ENCODE data around the gene ADIG.
"Not testable (repeated sequence)": the region's sequence is repeated elsewhere in the genome, so short reads cannot be mapped to it uniquely, and the experiment has no call there.

The ADIG gene

DNA sequence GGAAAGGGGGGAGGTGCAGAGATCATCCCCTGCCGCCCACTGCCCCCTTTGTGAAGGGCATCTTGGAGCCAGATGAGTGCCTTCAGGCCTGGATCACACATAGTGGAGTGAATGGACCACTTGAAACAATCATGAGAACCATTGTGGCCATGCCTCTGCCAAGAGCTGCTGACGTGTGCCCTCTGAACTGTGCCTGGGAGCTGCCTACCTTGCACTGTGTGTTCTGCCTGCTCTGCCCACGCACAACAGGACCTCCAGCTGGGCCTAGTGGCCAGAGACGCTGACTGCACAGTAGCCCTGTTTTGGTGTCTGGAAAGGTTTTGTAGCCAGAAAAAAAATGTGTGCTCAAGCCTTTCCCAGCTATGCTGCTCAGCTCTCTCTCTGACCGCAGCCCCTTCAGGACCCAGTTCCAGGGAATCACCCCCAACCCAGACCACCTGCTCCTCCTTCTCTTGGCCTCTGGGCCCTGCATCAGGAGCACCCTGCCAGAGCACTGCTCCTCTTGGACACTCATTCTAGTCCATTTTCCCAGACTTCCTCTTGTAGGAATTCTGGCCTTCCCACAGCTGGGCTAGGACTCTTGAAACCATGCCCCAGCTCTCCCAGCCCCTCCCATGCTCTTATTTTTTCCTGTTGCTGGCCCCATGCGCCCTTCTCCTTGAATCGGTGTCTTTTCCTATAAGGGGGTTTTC, 1.6 kb upstream of the ADIG start:
- DNase-seq: no peak

DNA sequence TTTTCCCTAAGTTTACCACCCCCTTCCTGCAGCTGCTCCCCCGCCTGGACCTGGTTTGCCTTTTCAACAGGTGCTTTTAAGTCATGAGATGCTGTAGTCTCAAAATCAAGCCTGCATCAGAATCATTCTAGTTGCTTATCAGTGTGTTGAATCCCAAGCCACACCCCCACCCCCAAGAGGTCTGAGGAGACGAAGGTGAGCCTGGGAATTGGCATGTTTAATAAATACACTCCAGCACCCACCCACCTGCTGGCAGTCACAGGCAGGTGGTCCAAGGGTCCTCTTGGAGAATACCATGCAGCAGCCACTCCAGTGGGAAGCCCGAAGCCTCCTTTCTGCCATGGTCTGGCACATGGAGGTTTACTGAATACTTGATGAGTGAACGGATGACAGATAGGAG, 1.1 kb upstream of the ADIG start:
- no peak for DNase-seq

DNA sequence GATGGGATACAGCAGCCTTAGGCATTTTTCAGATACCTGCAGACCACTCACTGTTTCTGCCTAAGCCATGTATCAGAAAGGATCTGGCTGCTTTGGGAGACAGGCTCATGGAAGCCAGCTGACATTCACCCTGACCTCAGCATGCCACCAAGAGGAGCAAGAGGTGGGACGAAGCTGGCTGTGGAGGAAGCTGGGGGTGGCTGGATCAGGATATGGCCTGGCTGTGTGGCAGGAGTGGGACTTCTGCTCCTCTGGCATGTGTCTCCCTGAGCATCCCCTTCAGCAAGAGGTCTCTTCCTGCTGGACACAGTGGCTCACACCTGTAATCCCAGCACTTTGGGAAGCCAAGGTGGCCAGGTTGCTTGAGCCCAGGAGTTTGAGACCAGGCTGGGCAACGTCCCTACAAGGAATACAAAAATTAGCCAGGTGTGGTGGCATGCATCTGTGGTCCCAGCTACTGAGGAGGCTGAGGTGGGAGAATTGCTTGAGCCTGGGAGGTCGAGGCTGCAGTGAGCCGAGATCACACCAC, 897 bp downstream of the ADIG start:
- no peak for DNase-seq

DNA sequence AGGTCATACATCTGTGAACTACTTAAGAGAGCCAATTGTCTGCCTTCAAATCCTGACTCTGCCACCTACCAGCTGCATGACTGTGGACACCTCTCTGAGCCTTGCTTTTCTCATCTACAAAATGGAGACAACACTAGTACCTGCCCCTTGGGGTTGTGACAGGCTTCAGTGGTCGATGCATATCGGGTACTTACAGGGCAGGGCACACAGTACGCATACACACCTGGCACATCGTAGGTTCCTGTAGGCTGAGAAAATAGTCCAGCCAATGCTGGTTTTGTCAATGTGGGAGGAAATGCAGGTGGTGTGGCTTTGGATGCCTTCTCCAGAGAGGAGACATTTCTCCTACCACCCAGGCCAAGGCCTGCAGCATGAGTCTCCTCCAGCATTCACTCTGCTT, 2.3 kb downstream of the ADIG start:
- DNase-seq: no peak

DNA sequence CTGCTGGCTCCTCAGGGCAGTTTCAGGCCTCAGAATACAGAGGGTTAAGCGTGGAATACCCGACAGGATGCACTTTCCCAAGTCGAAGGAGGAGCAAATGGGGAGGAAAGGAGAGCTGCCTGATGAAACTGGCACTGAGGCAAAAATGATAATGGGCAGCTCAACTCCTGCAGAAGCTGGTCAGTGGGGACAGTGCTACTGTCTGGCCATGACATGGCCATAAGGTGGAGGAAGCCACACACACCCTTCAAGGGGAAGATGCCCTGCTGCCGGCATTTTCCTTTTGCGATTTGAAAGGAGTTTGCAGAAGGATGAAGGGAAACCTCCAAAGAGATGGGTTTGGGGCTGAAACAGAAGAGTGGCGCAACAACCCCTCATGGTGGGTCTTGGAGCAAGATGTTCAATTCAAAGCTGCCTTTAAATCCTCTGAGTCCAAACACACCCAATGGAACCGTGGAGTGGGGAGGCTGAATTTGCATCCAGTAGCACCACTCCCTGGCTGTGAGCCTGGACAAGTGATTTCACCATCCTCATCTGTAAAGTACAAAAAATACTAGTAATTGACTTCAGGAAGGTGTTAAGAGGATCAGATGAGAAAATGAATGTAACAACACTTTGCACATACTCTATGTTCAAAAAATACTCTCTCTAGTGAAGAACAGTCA, 3.2 kb downstream of the ADIG start:
- no peak for DNase-seq

DNA sequence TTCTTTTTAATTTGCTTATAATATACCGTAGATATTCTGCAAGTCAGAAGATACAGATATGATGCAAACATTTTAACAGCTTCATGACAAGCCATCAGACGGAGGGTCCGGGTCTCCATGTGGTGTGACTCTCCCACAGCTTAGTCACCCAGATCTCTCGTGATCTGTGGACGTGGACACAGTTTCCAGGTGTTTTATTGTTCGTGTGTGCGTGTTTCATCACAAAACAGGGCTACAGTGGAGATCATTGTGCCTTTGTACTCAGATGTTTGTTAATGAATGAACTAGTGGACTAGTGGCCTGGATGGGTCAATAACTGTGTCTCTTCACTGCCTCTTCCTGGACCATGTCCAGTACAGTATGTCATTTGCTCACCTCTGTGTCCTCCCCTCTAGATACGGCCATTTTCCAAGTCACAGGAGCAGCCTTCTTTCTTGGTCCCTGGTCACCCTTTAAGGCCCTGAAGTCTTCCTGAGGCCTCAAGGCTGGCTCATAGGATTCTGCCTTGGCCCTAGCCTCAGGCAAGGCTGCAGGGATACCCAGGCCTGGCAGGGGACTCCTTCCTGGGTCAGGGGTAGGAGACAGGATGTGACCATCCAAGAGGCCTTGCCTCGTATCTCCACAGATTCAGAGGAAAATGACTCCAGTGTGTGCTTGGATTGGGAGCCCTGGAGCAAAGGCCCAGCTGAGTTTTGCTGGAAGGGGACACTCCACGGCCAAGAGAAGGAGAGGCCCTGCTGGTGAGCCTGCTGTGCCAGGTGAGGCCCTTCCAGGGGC, 4.6 kb downstream of the ADIG start:
- no peak for DNase-seq

DNA sequence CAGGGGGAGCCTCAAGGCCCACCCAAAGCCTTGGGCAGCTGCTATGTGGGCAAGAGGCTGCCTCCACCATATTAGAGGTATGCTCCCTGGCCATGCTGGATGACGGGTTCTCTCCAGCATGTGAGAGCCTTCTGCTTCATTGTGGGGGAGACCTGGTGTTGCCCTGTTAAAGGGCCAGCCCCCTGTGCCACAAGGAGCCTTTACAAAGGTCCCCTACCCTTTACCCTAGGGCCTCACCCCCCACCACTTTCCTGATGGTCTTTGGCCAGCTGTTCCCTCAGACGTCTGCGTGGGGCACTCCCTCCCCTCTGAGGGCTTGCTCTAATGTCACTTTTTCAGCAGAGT, 5.2 kb downstream of the ADIG start:
- no peak for DNase-seq

DNA sequence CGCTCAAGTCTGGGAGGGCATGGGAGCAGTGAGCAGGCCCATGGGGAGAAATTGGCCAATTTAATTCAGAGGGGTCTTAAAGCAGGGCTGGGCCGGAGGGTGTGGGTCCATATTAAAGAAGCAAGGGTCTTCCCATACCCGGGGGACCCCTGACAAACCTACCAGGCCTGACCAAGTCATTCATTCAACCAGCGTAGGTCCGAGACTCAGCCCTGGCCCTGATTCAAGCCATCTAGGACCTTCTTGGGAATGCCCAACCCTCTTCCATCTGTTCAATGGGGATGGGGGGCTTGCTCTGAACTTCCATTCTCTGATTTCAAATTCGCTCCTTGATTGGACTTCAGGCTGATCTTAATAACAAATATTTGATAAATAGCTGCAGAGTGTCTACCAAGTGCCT, 7.3 kb downstream of the ADIG start:
- DNase-seq: no peak

DNA sequence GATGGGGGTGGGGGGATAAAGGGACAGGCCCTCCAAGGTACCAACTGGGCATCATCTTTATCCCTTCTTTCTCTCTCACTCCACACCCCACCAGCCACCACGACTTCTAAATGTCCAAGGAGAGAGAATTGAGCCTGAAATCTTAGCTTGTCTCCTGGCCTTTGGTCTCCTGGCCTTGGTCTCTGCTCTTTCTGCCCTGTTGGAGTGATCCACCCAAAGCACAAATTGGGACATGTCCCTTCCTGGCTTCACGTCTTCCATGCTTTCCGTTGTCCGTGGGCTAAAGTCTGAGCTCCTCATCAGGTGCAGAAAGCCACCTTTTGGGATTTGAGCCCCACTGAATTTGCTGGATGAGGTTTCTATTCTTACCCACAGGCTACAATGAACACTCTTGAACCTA, 8.4 kb downstream of the ADIG start:
- no peak for DNase-seq

DNA sequence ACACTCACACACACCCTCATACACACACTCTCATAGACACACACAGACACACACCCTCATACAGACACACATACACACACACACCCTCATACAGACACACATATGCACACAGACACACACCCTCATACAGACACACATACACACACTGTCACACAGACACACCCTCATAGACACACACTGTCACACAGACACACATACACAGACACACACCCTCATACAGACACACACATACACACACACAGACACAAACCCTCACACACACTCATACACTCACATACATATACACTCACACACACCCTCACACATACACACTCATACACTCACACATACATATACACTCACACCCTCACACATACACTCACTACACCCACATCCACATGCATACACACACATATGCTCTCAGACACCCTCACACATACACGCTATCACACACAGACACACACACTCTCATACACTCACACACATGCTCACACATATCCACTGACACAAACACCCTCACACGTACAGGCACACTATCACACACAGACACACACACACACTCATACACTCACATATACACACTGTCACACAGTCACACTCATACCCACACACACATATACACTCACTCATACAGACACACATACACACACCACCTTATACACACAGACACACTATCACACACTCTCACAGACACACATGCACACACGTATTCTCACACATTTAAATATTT, 9.1 kb downstream of the ADIG start:
- DNase-seq: no peak

DNA sequence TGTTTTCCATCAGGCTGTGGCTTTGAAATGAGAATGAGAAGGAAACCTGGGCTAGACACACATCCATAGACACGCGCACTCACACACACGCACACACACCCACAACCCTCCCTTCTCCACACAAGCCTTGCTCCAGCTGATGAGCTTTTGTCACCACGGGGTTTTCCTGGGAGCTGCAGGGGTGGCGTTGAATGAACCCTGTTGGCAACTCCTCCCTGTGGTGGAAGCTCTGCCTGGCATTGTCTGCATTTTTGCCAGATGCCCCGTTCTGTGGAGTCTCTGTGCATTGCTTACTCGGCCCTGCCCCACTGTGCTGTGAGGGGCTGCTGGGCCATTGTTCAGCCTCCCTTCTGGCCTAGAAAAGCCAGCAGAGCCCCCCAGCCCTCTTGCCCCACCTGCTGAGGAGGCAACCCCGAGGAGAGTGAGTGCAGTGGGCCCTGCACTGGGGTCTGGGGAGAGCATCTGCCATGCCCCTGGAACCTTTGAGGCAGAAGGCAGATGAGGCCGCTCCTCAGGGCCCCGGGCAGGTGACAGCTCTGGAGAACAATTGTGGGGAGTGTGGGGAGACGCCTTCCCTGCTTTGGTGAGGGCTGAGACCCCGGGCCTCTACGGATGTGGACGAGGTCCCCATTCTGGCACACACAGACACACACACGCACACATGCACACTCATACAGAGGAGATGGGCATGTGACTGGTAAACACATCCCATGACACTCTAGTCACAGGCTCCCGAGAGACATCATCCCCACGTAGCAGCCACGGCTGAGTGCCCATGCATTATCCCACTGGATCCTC, 9.9 kb downstream of the ADIG start:
- DNase-seq: no peak

DNA sequence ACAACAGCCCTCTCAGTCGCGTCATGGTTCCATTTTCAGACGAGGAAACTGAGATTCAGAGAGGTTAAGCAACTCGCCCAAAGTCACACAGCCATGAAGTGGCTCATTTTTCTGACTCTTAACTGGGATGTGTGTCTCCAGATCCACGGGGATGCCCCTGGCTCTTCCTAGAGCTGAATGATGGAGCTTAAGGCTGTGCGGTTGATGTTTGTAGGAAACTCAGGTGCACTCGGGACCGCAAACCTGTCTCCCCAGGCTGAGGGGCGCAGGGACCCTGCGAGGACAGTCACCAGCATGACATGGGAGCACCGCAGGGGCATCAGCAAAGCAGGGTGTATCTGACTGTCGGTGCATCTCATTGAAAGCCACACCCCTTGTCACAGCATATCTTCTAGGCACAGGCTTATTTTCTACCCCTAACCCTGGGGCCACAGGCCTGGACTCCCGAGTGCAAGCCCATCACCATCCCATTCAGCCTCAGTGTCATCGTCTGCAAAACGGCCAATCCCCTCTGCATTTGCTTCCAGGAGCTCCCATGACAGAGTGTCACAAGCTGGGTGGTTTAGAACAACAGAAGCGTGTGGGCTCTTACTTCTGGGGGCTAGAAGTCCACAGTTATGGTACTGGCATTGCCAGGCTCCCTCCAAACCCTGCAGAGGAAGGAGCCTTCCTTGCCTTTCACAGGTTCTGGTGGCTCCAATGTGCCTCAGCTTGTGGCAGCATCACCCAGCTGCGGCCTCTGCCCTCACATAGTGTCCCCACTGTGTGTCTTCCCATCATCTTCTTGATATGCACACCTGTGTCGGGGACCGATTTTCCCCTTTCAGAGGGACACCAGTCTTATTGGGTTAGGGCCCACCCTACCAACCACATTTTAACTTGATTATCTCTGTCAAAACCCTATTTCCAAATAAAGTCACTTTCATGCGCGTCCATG, 10.7 kb downstream of the ADIG start:
- no peak for DNase-seq

DNA sequence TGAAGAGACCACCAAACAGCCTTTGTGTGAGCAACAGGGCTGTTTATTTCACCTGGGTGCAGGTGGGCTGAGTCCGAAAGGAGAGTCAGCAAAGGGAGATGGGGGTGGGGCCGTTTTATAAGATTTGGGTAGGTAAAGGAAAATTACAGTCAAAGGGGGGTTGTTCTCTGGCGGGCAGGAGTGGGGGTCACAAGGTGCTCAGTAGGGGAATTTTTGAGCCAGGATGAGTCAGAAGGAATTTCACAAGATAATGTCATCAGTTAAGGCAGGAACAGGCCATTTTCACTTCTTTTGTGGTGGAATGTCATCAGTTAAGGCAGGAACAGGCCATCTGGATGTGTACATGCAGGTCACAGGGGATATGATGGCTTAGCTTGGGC, 11.4 kb downstream of the ADIG start:
- not testable (repeated sequence) for DNase-seq

DNA sequence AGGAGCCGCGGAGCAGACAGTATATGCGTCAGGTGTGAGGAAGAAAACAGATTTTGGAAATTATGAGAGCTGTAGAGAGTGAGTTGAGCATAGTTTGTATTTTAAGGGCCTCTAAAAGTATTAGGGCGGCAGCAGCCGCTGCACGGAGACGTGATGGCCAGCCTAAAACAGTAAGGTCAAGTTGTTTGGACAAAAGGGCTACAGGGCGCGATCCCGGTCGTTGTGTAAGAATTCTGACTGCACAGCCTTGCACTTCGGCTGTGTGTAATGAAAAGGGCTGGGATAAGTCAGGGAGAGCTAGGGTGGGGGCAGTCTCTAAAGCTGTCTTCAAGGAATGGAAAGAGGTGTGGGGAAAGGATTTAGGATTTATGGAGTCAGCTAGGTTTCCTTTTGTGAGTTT, 13.3 kb downstream of the ADIG start:
- DNase-seq: not testable (repeated sequence)

DNA sequence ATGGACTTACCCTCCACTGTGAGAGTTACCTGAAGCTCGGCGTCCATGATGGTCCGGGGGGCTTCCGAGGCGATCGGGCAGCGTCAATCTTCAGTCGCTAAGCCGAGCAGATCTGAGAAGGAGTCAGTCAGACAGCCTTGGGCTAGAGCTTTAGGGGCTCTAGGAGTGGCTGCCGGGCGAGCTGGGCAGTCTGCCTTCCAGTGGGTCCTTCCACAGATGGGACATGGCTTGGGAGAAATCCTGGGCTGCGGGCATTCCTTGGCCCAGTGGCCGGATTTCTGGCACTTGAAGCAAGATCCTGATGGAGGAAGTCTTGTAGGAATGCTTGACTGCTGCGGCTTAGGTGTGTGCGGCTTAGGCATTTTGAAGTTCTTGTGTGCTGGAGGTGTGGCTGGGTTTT, 14.9 kb downstream of the ADIG start:
- DNase-seq: not testable (repeated sequence)

DNA sequence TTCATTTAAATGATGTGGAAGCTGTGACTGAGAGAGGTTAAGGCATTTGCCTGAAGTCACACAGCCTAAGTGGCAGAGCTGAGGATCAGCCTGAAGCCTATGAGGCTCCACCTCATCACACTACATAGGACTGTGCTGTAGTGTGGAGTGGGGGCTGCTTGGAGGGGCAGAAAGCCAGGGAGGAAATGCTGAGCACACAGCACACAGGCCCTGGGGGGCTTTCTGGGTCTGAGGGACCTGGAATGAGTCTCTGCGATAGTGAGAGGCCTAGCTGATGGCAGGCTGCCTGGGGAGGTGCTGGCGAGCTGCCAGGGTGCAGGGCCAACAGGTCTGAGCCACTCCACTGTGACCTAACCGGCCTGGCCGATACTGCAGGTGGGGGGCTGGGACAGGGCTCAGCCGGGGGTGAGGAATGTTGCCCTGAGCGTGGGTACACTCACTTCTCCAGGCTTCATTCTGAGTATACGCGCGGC, 18.4 kb downstream of the ADIG start:
- DNase-seq: no peak

DNA sequence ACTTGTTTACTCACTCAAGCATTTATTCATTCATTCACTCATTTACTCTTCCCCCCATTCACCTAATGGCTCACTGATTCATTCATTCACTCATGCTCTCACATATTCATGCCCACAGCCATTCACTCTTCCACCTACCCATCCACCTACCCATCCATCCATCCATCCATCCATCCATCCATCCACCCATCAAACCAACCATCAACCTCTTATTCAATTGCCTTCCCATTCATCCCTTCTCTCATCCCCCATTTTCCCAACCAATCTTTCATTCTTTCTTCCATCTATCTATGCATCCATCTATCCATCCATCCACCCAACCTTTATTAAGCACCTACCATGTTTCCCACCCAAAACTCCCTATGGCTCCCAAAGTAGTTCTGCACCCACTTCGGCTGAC, 19.1 kb downstream of the ADIG start:
- DNase-seq: no peak

DNA sequence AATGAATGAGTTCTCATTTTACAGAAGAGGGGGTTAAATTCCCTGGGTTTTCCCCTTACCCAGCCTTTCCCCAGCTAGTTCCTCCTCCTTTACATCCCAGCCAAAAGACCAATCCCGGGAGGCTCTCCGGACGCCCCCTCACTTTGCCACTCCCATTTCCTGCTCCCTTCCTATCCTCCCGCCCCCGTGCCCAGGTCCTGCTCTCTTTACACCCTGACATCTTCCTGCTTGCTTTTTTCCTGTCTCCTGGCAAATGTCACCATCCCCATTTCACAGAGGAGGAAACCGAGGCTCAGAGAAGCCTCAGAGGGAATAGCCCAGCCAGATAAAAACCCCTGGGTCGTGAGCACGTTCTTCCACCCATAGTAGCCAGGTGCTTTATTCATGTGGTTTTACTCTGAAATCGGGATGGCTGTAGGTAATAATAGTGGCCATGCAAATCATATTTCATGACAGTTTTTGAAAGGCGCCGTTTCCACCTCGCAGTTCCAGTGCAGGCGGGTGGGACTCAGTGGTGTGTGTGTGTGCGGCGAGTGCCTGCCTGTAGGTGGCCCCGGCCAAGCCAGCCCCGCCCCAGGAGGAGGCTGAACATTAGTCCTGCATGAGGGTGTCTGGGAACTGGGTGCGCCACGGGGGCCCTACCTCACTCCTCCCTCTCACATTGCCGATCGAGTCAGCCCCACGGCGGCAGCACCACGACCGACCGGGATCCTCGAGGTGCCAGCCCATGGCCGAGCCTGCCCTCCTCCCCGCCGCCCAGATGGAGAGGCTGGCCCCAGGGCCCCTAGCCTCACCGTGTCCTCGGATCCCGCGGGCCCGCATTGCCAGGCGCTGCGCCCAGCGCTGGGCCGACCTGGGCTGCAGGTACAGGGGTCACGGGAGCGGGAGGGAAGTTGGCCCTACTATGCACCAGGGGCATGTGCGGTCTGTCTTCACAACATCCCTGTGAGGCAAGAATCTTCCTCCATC, 20.5 kb downstream of the ADIG start, which contains the start of gene ARHGAP40:
TSS of gene ARHGAP40 (plus strand) at position 594 of the 969 bp plus-strand sequence.
- no peak for DNase-seq

DNA sequence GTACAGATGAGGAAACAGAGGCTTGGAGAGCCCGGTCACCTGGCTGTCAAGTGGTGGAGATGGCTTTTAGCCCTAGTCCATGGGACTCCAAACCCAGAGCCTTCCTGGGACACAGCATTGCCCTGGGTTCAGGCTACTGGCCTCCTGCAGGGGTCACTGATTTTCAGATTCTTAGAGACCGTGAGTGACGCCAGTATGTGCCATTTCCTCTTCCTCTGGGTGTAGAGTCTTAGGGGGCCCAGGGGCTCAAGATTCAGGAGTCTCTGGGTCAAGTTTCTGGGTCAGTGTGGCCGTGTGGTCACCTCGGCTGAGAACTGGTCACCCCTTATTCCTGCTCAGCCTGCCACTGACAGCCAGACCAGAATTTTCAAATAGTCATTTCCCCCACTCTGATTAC, 21.2 kb downstream of the ADIG start:
- no peak for DNase-seq

DNA sequence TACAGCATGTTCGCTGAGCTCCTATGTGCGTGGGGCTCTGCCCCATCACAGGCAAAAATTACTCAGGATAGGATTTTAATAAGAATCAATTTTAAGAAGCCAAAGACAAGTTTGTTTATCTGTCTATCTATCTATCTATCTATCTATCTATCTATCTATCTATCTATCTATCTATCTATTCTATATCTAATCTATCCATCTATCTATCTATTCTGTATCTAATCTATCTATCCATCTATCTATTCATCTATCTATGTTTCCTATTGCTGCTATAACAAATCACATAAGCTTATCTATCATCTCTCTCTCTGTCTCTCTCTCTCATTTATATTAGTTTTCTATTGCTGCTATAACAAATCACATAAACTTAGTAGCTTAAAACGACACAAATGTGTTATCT, 22.3 kb downstream of the ADIG start:
- no peak for DNase-seq
